Fibroblast of the aortic adventitia (primary cell): ENCODE data around the gene EFNA5. TPM values are rescaled to one million over a fixed set of nuclear protein-coding genes. Genes with fewer than 3 reads are reported as not detected.

Experiments used
- DNase-seq: peaks from one replicate; pipeline ENCODE4 v3.0.0-alpha.2; 2010; ENCODE audit warnings: low read depth
- H3K4me3 ChIP-seq: 2 replicates; pipeline ENCODE4 v1.5.1; 2011; ENCODE audit warnings: low read depth, mild to moderate bottlenecking, control low read depth, low read length, moderate library complexity
- CTCF ChIP-seq: IDR thresholded peaks from 2 replicates; pipeline ENCODE4 v1.5.1; 2011; ENCODE audit warnings: mild to moderate bottlenecking, low read length, control low read depth, inconsistent platforms; ENCODE audit not compliant: insufficient read depth
- total RNA-seq: library from RNA; depleted of rRNA; stranded (reverse); fragments of >200 nt; gene quantifications from 2 replicates; pipeline ENCODE4 v1.2.3, GENCODE V29; 2012; ENCODE audit warnings: low replicate concordance

The EFNA5 gene
- total RNA-seq, 1 donor, result 33.1 TPM

GRCh38 chr5:107468276-107468675 lies 202.5 kb downstream of the EFNA5 start:
- H3K4me3 ChIP-seq, result no peak overlapping the region
- DNase-seq, result peak; percentile 24
- no peak for TF ChIP-seq CTCF

GRCh38 chr5:107467137-107467932 lies 203.4 kb downstream of the EFNA5 start:
- no peak overlapping the region for H3K4me3 ChIP-seq
- DNase-seq, result no peak
- TF ChIP-seq CTCF, result no peak

GRCh38 chr5:107466233-107466769 lies 204.4 kb downstream of the EFNA5 start:
- peak; percentile 58 for DNase-seq
- H3K4me3 ChIP-seq, result no peak overlapping the region
- TF ChIP-seq CTCF, result no peak

GRCh38 chr5:107464876-107465275 lies 205.9 kb downstream of the EFNA5 start:
- TF ChIP-seq CTCF, result no peak
- H3K4me3 ChIP-seq, result no peak overlapping the region
- no peak for DNase-seq

GRCh38 chr5:107464416-107464815 lies 206.3 kb downstream of the EFNA5 start:
- no peak for DNase-seq
- TF ChIP-seq CTCF, result no peak
- H3K4me3 ChIP-seq, result no peak overlapping the region

- TF ChIP-seq CTCF, result no peak
- DNase-seq, result no peak
- H3K4me3 ChIP-seq, result no peak overlapping the region
Observed at GRCh38 chr5:107463731-107464130, 207.0 kb downstream of the EFNA5 start.
